Glomerular visceral epithelial cell (primary cell): ENCODE results near the gene CYP4A11.
"Not testable (repeated sequence)": the region's sequence is repeated elsewhere in the genome, so short reads cannot be mapped to it uniquely, and the experiment has no call there.

Source experiments
- DNase-seq: peaks from one replicate; pipeline ENCODE4 v3.0.0-alpha.2; 2016; ENCODE audit errors: extremely low spot score

CYP4A11 gene, protein sequence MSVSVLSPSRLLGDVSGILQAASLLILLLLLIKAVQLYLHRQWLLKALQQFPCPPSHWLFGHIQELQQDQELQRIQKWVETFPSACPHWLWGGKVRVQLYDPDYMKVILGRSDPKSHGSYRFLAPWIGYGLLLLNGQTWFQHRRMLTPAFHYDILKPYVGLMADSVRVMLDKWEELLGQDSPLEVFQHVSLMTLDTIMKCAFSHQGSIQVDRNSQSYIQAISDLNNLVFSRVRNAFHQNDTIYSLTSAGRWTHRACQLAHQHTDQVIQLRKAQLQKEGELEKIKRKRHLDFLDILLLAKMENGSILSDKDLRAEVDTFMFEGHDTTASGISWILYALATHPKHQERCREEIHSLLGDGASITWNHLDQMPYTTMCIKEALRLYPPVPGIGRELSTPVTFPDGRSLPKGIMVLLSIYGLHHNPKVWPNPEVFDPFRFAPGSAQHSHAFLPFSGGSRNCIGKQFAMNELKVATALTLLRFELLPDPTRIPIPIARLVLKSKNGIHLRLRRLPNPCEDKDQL

GRCh38 chr1:46941135-46941694, at the start of gene CYP4A11:
CYP4A11 (minus strand) TSS chr1:46941476; CDS start chr1:46941433, 43 bp downstream.
- no peak for DNase-seq

DNA sequence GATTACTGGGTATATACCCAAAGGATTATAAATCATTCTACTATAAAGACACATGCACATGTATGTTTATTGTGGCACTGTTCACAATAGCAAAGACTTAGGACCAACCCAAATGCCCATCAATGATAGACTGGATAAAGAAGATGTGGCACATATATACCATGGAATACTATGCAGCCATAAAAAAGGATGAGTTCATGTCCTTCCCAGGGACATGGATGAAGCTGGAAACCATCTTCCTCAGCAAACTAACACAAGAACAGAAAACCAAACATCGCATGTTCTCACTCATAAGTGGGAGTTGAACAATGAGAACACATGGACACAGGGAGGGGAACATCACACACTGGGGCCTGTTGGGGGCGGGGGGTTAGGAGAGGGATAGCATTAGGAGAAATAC, 49.3 kb upstream of the CYP4A11 start:
- DNase-seq: not testable (repeated sequence)

- no peak for DNase-seq
Measured at GRCh38 chr1:46983830-46984586, 42.7 kb upstream of the CYP4A11 start.

GRCh38 chr1:46983166-46983829, 42.0 kb upstream of the CYP4A11 start:
- no peak for DNase-seq

GRCh38 chr1:46969014-46969619, 27.8 kb upstream of the CYP4A11 start:
- DNase-seq: no peak

DNA sequence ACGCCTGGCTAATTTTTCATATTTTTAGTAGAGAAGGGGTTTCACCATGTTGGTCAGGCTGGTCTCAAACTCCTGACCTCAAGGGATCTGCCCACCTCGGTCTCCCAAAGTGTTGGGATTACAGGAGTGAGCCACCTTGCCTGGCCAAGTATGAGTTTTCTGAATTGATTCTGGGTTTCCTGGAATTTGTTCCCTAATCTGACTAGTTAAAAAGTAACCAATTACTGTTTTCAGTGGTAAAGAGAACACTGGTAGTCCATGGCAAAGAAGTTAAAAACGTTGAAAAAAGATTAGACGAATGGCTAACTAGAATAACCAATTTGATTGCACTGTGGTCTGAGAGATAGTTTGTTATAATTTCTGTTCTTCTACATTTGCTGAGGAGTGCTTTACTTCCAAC, 21.0 kb upstream of the CYP4A11 start:
- DNase-seq: not testable (repeated sequence)

DNA sequence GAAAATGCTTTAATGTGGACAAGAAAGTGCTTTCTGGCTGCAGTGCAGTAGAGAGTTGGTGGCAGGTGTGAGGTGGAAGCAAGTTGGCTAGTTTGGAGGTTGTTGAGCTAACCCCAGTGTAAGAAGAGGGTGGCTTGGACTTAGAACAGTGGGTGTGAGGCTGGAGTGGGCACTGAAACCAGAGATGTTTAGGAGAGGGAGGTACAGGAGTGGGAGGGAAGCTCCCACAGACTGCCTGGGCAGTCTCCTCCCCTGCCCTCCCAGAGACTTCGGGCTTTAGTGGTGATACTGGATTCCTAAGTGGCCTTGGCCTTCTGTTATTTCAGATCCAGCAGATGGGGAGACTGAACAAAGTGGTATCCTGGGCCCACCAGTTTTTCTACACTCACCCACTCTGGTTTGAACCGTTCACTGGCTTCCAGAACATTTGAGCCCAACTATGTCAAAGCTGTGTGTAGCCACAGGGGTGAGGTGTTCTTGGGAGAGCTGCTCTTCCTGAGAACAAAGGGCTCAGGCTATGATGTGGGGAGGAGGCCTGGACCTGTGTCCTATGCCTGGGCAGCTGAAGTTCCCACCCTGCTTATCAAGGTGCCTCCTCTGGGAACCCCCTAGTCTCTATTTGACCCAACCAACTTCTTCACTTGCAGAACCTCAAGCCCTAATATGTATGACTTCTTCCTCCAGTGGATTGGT, 19.9 kb upstream of the CYP4A11 start:
- no peak for DNase-seq

DNA sequence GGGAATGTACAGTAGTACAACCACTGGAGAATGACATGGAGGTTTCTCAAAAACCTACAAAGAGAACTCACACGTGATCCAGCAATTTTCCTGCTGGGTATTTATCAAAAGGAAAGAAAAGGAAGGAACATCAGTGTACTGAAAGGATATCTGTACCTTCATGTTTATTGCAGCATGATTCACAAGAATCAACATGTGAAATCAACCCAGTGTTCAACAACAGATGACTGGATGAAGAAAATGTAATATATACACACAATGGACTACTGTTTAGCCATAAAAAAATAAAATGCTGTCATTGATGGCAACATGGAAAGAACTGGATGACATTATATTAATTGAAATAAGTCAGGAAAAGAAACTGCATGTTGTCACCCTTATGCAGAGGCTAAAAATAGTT, 19.0 kb upstream of the CYP4A11 start:
- DNase-seq: no peak

- DNase-seq: not testable (repeated sequence)
Measured at GRCh38 chr1:46955116-46955515, 13.8 kb upstream of the CYP4A11 start.

DNA sequence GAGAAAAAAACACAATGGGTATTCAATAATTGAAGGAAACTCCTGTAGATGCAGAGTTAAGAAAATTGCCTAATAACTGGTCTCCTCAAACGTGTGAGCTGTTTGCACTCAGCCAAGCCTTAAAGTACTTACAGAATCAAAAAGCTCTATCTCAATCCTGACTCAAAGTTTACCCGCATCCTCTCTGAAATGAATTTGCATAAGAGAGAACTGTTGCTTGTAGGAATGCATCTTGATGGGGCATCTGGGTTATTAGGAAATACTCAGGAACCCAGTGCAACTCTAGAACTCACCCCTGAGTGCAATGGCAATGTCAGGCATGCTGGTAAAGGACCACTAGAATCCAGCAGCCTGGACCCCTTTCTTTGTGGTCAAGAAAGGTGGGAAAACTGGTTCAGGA, 12.6 kb upstream of the CYP4A11 start:
- not testable (repeated sequence) for DNase-seq

DNA sequence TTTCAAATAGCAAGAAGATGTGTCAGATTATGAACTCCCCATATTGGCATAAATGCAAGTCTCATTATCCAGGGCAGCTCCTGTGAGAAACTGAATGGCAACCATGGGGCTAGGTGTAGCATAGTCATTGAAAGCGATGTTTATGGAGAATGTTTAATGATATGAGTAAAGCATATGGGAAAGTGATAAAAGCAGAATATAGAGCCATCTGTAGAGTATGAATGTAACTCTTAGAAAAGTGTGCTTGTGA, 8.1 kb upstream of the CYP4A11 start:
- DNase-seq: not testable (repeated sequence)

DNA sequence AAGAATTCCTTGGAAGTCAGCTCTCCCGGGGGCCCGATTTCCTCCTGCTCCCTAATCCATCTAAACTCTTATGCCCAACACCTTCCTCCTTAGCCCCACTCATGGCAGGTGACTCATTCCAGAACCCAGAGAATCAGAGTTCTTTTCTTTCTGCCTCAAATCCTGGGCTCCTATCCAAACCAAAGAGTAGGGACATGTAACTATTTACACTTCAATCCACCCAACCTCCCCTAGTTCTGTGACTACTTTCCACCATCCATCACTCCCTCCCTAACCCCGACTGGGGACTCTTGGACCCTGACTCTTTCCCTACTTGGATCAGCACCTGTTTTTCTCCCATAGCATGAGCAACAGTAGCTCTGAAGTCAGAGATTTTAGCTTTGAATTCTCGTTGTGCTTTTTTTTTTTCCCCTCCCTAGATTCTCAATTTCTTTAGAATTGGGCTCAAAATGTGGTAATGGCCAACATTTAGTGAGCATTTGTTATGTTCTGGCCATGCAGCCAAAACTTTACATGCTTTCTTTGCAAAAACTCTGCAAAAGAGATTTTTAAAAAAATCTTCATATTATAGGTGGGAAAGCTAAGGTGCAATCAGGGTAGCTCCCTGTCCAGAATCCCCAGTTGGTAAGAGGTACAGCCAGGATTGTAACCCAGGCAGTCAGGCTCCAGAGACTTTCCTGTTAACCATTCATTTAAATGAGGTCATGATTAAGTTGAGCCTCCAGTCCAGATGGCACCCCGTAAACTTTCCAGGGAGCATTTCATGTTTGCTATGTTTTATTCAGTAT, 7.5 kb upstream of the CYP4A11 start:
- peak; percentile 21 for DNase-seq

DNA sequence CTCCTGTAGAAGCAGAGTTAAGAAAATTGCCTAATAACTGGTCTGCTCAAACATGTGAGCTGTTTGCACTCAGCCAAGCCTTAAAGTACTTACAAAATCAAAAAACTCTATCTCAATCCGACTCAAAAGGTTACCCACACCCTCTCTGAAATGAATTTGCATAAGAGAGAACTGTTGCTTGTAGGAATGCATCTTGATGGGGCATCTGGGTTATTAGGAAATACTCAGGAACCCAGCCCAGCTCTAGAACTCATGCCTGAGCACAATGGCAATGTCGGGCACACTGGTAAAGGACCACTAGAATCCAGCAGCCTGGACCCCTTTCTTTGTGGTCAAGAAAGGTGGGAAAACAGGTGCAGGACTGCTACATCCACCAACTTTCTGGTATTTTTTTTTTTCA, 6.4 kb upstream of the CYP4A11 start:
- DNase-seq: not testable (repeated sequence)

- DNase-seq: no peak
Measured at GRCh38 chr1:46942086-46942485, 810 bp upstream of the CYP4A11 start.

- no peak for DNase-seq
Measured at GRCh38 chr1:46940307-46940706, 969 bp downstream of the CYP4A11 start.

DNA sequence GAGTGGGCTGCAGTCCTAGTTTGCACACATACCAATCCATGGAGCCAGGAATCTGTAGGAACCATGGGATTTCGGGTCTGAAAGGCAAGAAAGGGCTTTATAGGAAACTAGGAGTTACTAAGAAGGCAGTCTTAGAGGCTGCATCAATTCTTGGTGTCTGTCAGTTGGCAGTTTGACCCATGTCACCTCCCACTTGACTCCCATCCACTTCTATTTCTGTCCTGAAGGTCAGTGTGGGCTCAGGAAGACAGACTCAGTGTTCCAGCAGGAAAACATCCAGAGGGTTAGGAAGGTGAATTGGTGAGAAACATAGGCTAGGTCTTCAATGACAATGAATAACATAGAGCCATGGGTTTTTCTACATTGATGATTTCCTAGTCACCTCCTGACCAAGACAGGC, 4.0 kb downstream of the CYP4A11 start:
- no peak for DNase-seq

- DNase-seq: no peak
Measured at GRCh38 chr1:46936788-46937187, 4.5 kb downstream of the CYP4A11 start.

- DNase-seq: peak; percentile 17
Measured at GRCh38 chr1:46934852-46935251, 6.4 kb downstream of the CYP4A11 start.

GRCh38 chr1:46932020-46932419, 9.3 kb downstream of the CYP4A11 start:
- DNase-seq: not testable (repeated sequence)

GRCh38 chr1:46931151-46931550, 10.1 kb downstream of the CYP4A11 start:
- DNase-seq: no peak
